Large intestine (tissue), 3 donors: ENCODE measurements around the gene ZNF516. TPM values are rescaled to one million over a fixed set of nuclear protein-coding genes. Genes with fewer than 3 reads are reported as not detected.

Experiments used
- DNase-seq, 2 donors: peaks; one replicate each; pipeline versions ENCODE4 v3.0.0 to v3.0.0-alpha.2; 2013
- H3K27ac ChIP-seq: one replicate; pipeline ENCODE4 v1.5.1; 2013; ENCODE audit warnings: low read length
- H3K27me3 ChIP-seq: 2 replicates; pipeline ENCODE4 v1.6.1; 2013; ENCODE audit warnings: low read length; ENCODE audit not compliant: control insufficient read depth, insufficient read depth
- H3K36me3 ChIP-seq: 2 replicates; pipeline ENCODE4 v1.6.1; 2013; ENCODE audit warnings: low read length; ENCODE audit not compliant: control insufficient read depth, insufficient read depth
- H3K4me1 ChIP-seq: one replicate; pipeline ENCODE4 v1.6.1; 2013; ENCODE audit warnings: low read length; ENCODE audit not compliant: control insufficient read depth, insufficient read depth
- H3K4me3 ChIP-seq: one replicate; pipeline ENCODE4 v1.5.1; 2013; ENCODE audit warnings: low read length
- H3K9me3 ChIP-seq: one replicate; pipeline ENCODE4 v1.6.1; 2013; ENCODE audit warnings: mild to moderate bottlenecking, low read depth, low read length, moderate library complexity; ENCODE audit not compliant: control insufficient read depth
- WGBS: methylation state at CpG from one replicate; pipeline ENCODE4 v1.1.5; 2013; ENCODE audit warnings: low lambda C conversion rate; ENCODE audit not compliant: insufficient coverage; 5-methylcytosine and 5-hydroxymethylcytosine counted together
- polyA plus RNA-seq: library from polyadenylated mRNA; unstranded; fragments of 120-200 nt; gene quantifications from one replicate; pipeline ENCODE4 v1.2.1, GENCODE V29; 2013

Gene ZNF516
- polyA plus RNA-seq, 1 donor: 18.4 TPM

GRCh38 chr18:76387608-76388007 is 107.4 kb downstream of the ZNF516 start:
- no peak for DNase-seq
- peaks cover 27% of the 10 kb centered on the region for H3K36me3 ChIP-seq
- H3K4me3 ChIP-seq: no peak overlapping the region
- no peak overlapping the region for H3K27ac ChIP-seq
- WGBS: no CpG with 5 or more reads among the region's 8 CpGs
- H3K4me1 ChIP-seq: no peaks in the 10 kb centered on the region
- no peaks in the 10 kb centered on the region for H3K27me3 ChIP-seq
- peaks cover 12% of the 10 kb centered on the region for H3K9me3 ChIP-seq

GRCh38 chr18:76386886-76387285 is 108.2 kb downstream of the ZNF516 start:
- Histone ChIP-seq H3K9me3 (peaks cover 12% of the 10 kb centered on the region), H3K4me1 (no peaks in the 10 kb centered on the region), H3K27me3 (no peaks in the 10 kb centered on the region), H3K36me3 (peaks cover 27% of the 10 kb centered on the region), H3K27ac (no peak overlapping the region), H3K4me3 (no peak overlapping the region)
- no CpG with 5 or more reads among the region's 13 CpGs for WGBS
- DNase-seq: no peak

- Histone ChIP-seq H3K36me3 (peaks cover 27% of the 10 kb centered on the region), H3K27ac (no peak overlapping the region), H3K4me1 (no peaks in the 10 kb centered on the region), H3K9me3 (peaks cover 10% of the 10 kb centered on the region), H3K4me3 (no peak overlapping the region), H3K27me3 (no peaks in the 10 kb centered on the region)
- WGBS: no CpG with 5 or more reads among the region's 7 CpGs
- no peak for DNase-seq
Observed at GRCh38 chr18:76386071-76386470, 109.0 kb downstream of the ZNF516 start.

- no CpG with 5 or more reads among the region's 10 CpGs for WGBS
- H3K27ac ChIP-seq: no peak overlapping the region
- H3K27me3 ChIP-seq: no peaks in the 10 kb centered on the region
- no peak overlapping the region for H3K4me3 ChIP-seq
- H3K36me3 ChIP-seq: peaks cover 27% of the 10 kb centered on the region
- no peaks in the 10 kb centered on the region for H3K4me1 ChIP-seq
- DNase-seq: no peak
- peaks cover 10% of the 10 kb centered on the region for H3K9me3 ChIP-seq
Observed at GRCh38 chr18:76385681-76385975, 109.4 kb downstream of the ZNF516 start.

DNA sequence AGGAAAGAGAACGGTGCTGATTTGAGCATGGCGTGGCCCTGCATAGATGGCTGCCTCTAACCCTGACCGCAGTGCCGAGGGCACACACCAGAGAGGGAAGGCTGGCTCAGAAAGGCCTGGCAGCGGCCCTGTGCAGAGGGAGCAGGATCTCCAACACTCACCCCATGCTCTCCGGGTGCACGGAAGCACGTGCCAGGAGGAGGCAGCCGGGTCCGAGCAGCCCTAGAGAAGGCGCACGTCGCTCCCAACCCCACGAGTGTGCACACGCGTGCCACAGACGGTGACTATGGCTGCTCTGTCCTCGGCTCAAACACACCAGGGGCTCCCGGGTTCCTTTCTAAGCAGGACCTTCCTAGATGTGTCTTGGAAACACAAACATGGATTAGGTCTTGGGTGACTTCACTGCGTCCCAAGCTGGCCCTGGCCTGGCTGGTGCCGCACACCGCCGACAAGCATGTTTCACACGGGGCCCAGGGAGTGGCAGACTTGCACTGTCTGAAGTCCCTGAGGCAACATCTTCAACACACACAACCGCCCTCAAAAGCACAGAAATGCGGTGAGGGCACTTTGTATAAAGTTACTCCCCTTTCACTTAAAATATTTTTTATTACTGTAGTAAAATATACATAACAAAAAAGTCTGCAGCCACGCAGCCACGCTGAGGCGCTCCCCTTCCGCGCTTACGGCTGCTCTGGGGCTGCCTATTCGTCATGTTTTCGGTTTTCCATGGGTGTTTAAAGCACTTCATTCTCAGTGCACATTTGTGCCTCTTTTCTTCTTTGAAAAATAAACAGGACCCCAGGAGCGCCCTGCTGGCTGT is 110.0 kb downstream of the ZNF516 start:
- DNase-seq: no peak
- Histone ChIP-seq H3K27me3 (no peaks in the 10 kb centered on the region), H3K4me1 (no peaks in the 10 kb centered on the region), H3K9me3 (peaks cover 6% of the 10 kb centered on the region), H3K4me3 (no peak overlapping the region), H3K36me3 (peaks cover 25% of the 10 kb centered on the region), H3K27ac (no peak overlapping the region)
- WGBS: 100% methylated on average over 6 of the region's 35 CpGs

DNA sequence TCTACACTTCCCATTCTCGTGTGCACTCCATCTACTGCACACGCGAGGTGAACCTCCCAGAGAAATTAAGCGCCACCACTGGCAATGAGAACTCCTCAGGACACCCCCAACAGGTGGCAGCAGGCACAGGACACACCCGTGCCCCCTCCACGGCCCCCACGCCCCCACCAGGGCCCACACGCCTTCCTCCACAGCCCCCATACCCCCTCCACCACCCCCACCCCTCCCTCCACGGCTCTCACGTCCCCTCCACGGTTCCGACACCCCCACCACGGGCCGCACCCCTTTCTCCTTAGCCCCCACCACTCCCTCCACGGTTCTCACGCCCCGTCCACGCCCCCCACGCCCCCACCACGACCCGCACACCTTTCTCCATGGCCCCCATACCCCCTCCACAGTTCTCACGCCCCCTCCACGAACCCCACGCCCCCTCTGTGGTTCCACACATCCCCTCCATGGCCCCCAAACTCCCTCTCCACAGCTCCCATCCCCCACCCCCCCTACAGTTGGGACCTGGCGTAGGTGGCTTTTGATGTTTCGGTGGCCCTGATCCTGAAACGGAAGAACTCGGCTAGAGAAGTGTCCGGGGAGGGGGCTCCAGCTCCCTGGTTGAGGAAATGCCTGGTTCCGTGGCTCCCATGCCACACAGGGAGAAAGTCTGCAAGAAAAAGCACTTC is 110.8 kb downstream of the ZNF516 start:
- Histone ChIP-seq H3K27me3 (no peaks in the 10 kb centered on the region), H3K36me3 (peaks cover 33% of the 10 kb centered on the region), H3K27ac (no peak overlapping the region), H3K4me3 (no peak overlapping the region), H3K4me1 (no peaks in the 10 kb centered on the region), H3K9me3 (peaks cover 9% of the 10 kb centered on the region)
- DNase-seq: no peak
- no CpG with 5 or more reads among the region's 30 CpGs for WGBS

GRCh38 chr18:76383636-76384035 is 111.4 kb downstream of the ZNF516 start:
- WGBS: no CpG with 5 or more reads among the region's 13 CpGs
- Histone ChIP-seq H3K4me1 (no peaks in the 10 kb centered on the region), H3K27me3 (no peaks in the 10 kb centered on the region), H3K36me3 (peaks cover 34% of the 10 kb centered on the region), H3K4me3 (no peak overlapping the region), H3K27ac (no peak overlapping the region), H3K9me3 (peaks cover 7% of the 10 kb centered on the region)
- DNase-seq: no peak

DNA sequence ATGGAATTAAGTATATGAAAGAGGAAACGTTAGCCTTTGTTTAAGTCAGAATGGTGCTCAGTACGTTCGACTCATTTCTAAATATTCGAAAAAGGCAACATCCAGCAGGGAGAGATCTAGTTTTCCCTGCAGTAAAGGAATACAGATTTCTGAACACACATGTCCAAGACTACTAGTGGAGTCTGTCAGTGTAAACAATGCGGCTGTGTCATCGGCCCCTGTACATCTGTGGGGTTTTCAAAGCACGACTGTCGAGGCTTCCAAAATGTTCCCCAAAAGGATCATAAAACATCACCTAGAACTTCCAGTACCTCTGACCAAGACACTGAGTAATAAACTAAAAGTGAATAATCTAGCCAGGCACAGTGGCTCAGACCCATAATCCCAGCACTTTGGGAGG is 112.8 kb downstream of the ZNF516 start:
- WGBS: 100% methylated on average over 3 of the region's 8 CpGs

DNA sequence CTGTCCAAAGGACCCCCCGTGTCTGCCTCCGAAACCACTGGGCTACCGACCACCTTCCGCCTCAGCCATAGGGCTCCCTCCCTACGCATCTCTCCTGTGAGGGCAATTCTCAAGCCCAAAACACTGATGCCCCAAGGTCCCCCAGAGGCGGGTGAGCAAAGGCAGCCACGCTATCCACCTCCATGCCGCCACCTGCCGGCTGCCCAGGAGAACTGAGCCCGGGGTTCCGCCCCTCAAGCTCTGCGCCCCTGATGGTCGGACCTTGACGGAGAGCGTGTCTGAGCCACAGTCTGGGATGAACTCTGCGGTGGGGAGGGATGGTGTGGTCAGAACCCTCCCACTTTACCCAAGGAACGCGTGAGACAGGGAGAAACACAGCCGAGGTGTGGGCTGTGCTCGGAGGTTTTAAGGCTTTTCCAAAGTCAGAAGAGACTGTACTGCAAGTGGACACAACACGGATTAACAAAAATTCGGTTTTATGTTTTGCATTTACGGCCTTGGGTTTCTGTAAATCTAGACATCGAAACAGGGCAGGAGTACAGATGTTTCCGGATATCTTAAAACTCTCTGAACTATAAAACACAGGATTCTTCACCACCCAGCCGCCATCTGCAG is 114.1 kb downstream of the ZNF516 start:
- WGBS: no CpG with 5 or more reads among the region's 26 CpGs
- Histone ChIP-seq H3K27me3 (no peaks in the 10 kb centered on the region), H3K4me1 (peaks cover 6% of the 10 kb centered on the region), H3K4me3 (no peak overlapping the region), H3K27ac (no peak overlapping the region), H3K36me3 (peaks cover 44% of the 10 kb centered on the region), H3K9me3 (peaks cover 3% of the 10 kb centered on the region)
- no peak for DNase-seq

More for the DNA sequence above, 112.8 kb downstream of the ZNF516 start:
- H3K36me3 ChIP-seq: peaks cover 41% of the 10 kb centered on the region
- no peak overlapping the region for H3K4me3 ChIP-seq
- no peaks in the 10 kb centered on the region for H3K27me3 ChIP-seq
- DNase-seq: no peak
- peaks cover 6% of the 10 kb centered on the region for H3K9me3 ChIP-seq
- no peaks in the 10 kb centered on the region for H3K4me1 ChIP-seq
- H3K27ac ChIP-seq: no peak overlapping the region

- Histone ChIP-seq H3K9me3 (peaks cover 3% of the 10 kb centered on the region), H3K36me3 (peaks cover 41% of the 10 kb centered on the region), H3K27ac (no peak overlapping the region), H3K4me3 (no peak overlapping the region), H3K4me1 (peaks cover 6% of the 10 kb centered on the region), H3K27me3 (no peaks in the 10 kb centered on the region)
- WGBS: no CpG with 5 or more reads among the region's 19 CpGs
- DNase-seq: no peak
Observed at GRCh38 chr18:76380127-76380729, 114.8 kb downstream of the ZNF516 start.
